DMS79 treated with DMSO at 0.1 percent for 48 hours (cell line): ENCODE results near the gene STRIP1.

ENCODE experiments used
- DNase-seq: peaks from one replicate; lab custom pipeline; 2025; lab: John Stamatoyannopoulos, UW

Gene STRIP1

GRCh38 chr1:110034451-110035235, at the start of gene STRIP1:
Gene STRIP1 (plus strand): TSS chr1:110034624. CDS start chr1:110034638, 14 bp downstream.
- DNase-seq: peak; percentile 97

DNA sequence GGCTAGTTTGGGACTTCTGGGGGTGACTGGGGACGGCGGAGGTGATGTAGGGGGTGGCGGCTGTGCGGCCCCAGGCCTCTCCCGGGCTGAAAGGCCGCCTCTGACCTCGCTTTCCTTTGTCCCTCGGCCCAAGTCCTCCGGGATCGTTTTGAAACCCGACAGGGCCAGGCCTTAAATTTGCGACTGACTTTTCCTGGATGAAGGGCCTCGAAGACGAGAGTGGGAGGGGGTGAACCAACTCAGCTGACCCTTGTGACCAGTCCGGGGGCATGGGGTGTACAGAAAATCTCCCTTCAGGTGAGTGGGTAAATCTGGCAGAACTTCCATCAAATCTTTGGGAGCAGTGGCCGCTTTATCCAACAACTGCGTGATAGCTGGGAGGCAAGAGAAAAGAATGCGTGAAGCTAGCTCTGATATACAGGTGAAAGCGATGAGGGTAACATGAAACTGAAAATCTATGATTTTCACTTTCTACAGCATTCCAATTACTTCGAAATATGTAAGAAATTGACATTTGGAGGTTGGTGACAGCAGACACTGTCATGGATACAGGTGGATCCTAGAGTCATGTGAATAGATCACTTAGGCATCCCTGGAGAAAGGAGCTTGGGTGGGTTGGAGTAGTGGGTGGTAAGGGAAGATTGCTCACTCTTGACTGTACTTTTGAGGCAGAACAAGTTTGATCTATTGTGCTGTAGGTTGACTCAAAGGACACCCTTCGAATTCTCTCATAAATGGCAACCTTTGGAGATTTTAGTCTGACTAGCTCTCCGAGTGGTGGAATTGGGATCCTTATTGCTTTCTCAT, 49.0 kb upstream of the STRIP1 start:
- no peak for DNase-seq

GRCh38 chr1:109986054-109986444, 48.4 kb upstream of the STRIP1 start:
- no peak for DNase-seq

- no peak for DNase-seq
These were observed 46.0 kb upstream of the STRIP1 start for GRCh38 chr1:109988349-109988914.

DNA sequence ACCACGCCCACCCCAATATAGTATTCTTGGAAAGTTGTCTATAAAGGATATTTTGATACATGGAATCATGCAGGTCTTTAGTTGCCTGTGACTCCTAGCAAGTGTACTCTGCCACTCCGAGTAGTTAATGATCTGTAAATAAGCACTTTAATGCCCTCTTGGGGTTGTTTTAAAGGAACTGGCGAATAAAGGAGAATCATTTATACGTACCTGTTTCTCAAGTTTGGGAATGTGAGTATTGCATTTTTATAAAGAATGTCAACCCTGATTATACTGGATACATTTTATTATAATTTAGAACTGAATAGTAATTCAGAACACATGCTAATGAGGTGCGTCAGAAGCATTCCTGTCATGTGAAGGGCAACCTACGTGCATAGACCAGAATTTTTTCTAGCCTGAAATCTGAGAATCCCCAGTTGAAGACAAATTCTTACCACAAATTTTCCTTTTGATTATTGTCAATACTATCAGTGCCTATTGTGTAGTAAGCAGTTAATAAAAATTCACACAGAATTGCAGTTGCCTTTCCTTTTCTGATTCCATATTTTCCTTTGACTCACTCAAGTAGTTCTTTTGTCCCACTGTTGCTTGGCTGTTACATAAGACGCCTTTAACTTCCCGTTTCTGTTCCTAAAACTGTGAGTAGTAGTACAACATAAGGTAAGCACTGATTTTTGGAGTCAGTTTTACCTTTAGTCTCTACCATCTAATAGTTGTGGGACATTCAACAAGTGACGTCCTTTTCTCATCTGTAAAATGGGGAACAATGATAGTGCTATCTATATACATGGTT, 44.7 kb upstream of the STRIP1 start:
- peak; percentile 88 for DNase-seq

- no peak for DNase-seq
These were observed 44.1 kb upstream of the STRIP1 start for GRCh38 chr1:109990302-109990653.

DNA sequence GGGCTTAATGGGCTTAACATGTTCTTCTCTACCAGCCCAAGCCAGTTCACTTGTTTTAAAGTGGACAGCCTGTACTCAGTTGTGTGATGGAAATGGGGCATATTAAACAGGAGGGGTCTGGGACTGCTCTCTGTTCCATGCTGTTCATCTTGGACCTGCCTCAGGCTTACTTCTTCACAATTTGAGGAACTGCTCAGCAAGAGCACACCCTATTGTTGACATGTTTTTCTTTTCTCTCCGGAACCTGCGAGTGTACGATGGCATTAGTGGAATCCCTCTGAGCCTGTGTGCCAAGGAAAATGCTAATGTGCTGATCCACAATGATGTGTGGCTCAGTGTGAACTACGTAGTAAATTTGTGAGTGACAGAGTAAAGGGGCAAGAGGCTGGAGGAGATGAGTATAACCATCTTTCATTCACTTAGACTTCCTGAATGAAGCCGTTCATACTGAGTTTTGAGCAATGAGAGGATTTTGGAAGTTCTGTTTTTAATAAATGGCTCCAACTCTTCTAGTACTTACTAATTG, 43.0 kb upstream of the STRIP1 start:
- DNase-seq: no peak

DNA sequence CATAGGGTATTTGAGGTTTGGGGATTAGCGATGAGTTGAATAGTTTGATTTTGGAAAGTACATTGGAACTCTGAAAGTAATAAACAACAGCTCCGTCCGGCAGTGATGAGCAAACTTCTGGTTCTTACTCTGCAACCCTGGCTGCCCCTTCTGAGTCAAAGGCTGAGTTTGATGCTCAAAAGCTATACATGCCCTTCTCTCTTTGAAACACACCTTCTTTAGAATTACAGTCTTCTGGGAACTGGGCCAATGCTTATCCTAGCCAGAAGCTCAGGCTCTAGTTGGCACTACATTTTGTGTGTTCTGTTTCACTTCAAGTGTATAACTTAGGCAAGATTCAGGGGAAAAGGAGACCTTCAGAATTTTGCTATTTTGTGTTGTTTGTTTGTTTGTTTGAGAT, 40.5 kb upstream of the STRIP1 start:
- DNase-seq: peak; percentile 53

- DNase-seq: no peak
These were observed 39.8 kb upstream of the STRIP1 start for GRCh38 chr1:109994654-109995053.

DNA sequence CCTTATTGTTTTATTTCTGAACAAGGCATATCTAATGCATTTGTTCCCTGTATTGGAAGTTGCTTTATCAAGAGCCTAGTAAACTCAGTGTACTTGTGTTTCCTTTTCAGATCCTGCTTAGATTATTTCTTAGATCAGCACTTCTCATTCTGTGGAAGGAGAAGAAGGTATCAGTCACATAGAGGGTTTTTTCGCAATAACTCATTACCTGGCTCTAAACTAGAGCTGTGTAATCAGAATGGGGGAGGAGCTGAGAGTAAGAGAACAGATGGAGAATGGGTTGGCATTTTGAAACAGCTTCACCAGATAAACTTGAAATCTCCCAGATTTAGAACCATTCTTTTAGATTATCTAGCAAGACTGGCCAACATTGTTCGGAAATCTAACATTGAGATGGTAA, 38.9 kb upstream of the STRIP1 start:
- no peak for DNase-seq

- DNase-seq: no peak
These were observed 37.9 kb upstream of the STRIP1 start for GRCh38 chr1:109996476-109996875.

DNA sequence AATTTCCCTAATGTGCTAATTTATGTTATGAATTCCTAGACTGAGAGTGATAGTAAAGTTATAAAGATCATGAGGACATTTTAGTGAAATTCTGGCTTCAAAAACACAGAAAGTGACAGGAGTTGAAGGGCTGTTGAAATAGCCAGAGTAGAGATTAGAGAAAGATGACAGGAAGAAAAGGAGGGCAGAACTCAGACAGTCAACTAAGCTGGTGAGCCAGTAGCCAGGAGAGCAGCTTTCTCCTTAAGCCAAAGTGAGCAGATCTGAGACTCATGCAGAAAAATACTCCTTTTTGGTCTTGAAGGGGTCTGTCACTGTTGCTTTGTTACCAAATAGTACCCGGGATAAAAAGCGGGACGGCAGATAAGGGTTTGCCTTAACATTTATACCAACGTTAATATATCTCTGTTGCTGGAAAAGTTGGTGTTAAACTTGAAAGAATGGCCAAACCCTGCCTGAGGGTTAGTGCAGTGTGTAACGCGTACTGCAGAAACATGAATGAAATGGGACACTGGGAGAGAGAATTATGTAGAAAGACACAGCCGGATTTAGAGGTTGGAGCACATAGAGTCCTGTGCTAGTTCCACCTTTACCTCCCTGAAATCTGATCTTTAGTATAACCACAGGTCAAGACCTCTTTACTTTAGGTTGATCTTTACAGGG, 37.1 kb upstream of the STRIP1 start:
- no peak for DNase-seq

- DNase-seq: no peak
These were observed 36.6 kb upstream of the STRIP1 start for GRCh38 chr1:109997867-109998229.

DNA sequence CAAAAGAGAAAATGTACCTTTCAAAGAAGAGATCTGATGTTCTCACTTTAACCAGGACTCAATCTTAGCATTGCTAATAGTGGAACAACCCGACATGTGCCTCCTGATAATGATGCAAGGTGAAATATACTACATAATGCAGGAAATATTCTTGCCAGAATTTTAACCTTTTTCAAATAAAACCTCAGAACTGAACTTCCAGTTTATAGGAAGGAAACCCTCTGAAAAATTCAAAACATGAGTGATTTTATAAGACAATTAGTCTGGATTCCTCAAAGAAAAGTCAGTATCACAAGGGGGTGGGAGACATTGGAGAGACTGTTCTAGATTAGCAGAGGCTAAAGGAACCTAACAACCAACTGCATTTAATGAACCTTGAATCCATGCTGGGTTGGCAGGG, 31.7 kb upstream of the STRIP1 start:
- no peak for DNase-seq

DNA sequence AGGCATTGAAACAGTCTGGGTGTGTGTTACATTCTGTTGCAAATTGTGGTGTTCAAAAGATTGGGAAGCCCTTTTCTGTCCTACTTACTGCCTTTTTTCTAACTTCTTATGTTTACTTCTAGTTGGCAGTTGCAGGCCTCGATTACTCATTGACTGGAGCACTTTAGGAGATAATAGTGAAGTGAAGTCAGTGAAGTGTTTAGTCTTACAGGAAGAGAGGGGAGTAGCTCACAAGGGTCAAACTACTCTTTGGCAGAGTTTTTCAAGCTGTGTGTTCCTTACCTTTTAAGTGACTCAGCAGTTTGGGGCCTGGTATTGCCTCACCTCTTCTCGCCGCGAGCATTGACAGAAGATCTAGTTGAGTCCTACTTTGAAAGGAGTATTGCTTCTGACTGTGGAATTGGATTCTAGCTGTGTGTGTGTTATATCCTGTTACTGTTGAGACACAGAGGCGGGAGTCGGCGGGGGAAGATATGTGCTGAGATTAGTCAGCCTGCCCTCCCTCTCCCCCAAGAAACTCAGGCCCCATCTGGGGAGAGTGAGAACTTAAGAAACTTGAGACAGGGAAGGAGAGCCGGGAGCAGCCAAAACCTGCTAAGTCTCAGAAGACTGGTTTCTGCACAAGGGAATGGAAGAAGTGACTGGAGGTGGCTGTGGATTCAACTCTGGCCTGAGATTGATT, 30.5 kb upstream of the STRIP1 start:
- DNase-seq: peak; percentile 56

DNA sequence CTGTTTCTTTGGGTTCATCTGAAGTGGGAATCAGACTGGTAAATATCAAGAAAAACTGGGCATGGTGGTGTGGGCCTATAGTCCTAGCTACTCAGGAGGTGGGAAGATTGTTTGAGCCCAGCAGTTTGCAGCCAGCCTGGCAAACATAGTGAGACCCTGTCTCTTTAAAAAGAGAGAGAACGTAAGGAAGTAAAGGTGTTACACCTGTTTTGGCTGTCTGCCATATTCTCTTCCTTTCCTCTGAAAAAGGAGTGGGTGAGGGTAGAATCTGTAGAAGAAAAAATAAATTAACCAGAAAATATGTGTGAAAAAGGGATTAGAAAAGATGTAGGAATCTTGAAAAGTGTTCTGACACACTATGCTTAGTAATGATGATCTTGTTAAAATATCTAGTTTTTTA, 29.8 kb upstream of the STRIP1 start:
- DNase-seq: no peak

- no peak for DNase-seq
These were observed 28.5 kb upstream of the STRIP1 start for GRCh38 chr1:110005971-110006370.

DNA sequence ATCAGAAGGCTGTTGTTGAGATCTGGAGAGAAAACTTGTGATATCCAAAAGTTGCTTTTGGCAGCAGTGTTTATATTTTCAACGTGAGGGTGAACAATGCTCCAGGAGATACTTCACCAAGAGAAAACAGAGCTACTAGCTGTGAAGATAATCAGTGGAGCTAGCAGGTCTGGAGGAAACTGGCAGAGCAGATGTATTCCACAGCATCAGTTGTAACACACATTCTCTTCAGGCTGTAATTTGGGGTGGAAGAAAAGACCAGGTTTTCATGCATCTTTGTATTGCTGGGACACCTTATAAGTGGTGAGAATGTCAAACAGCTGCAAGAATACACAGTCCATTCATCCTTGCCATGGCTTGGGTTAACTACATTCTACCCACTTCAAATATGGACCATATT, 27.9 kb upstream of the STRIP1 start:
- DNase-seq: no peak

DNA sequence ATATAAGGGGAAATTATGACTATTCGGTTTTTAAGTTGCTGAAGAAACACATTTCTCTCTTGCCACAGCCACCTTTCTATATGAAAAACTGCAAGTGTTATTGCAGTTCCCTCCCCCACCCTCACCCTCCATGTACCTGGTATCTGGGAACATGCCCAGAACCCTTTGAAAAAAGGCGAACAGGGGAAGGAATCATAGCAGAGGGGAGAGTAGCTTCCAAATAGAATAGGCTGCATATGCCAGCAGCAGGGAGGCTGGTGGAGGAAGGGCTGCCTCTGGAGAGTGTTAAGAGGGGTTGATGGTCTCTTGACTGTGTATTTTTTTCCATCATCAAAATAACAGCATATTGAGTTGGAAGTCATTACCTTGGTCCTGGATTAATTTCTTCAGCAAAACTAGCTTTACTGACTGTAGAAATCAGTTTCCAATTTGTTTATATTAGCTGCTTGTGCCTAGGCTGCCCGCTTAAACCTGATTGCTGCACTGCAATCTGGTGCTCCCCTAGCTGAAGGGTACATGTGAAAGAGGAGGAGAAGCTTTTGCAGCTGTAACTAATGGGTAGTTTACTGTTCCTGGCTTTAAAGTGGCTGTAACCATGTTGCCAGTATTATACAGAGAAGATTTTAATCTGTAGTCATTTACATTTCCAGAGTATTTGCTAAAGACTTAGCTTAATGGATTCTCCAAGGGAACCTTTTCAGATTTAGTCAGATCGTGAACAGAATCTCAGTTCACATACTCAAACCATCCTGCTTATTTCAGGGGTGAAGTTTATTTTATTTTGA, 27.2 kb upstream of the STRIP1 start:
- DNase-seq: peak; percentile 77

- DNase-seq: no peak
These were observed 25.4 kb upstream of the STRIP1 start for GRCh38 chr1:110008971-110009565.
